NOMO-1 treated with DMSO at 0.1 percent for 48 hours (cell line): Measurements from ENCODE around the gene C19orf38.

ENCODE experiments used
- DNase-seq: peaks from one replicate; lab custom pipeline; 2025; ENCODE audit not compliant: unreplicated experiment; lab: John Stamatoyannopoulos, UW

The C19orf38 gene

GRCh38 chr19:10899151-10899653, 51.0 kb downstream of the C19orf38 start:
- no peak for DNase-seq

- no peak for DNase-seq
These were observed 59.7 kb downstream of the C19orf38 start for GRCh38 chr19:10907925-10908324.

DNA sequence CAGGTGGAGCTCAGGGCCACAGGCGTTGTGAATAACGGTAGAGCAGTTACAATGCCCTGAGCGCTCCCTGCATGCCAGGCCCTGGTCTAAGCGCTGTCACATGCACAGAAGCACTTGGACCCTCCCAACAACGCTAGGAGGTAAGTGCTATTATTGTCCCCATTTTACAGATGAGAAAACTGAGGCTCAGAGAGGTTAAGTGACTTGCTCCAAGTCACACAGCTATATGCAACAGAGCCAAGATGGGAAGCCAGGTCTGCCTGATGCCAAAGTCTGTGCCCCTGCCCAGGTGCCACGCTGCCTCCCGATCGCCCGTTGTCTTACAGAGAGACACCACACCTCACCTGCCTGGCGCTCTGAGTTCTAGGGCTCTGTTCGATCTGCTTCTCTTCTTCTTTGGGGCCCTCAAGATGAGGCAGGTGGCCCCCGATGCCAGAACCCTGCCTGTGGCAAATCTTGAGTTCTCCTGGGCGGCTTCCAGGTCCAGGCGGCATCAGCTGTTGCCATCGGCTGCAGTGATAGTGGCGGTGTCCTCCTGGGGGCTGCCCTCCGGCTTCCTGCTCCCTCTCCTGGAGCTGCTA, 60.3 kb downstream of the C19orf38 start:
- no peak for DNase-seq

DNA sequence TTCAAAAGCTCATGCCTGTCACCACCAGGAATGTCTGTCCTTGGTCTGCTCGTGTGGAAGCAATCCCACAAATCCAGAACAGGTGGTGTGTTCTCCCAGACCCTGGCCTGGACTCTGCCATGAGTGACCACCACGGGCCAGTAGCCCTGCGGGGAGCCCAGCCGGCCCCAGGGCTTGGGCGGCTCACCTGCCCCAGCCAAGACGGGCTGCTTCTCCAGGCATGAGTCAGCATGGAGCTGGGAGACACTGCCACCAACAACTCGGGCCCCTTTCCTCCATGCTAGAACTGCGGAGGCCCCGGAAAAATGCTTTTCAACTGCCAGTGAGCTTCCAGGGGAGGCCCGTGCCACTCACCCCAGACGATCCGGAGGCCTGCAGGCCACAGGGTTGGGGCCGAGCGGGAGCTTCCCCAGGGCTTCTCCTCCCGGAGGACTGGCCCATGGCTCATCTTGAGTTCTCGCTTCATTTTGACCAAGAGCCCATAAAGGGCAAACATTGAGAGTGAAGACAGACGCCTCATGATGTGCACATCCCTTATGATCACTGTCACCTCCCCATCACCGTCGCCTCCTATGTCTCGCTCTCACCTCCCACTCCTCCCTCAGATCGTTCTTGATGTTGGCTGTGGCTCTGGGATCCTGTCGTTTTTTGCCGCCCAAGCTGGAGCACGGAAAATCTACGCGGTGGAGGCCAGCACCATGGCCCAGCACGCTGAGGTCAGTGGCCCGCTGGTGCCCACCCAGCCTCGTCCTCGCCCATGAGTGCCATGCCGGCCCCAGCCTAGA, 63.6 kb downstream of the C19orf38 start:
- no peak for DNase-seq

GRCh38 chr19:10912619-10913018, 64.4 kb downstream of the C19orf38 start:
- no peak for DNase-seq

GRCh38 chr19:10913716-10914340, 65.6 kb downstream of the C19orf38 start:
- no peak for DNase-seq

GRCh38 chr19:10915130-10916091, 67.2 kb downstream of the C19orf38 start:
- DNase-seq: no peak

DNA sequence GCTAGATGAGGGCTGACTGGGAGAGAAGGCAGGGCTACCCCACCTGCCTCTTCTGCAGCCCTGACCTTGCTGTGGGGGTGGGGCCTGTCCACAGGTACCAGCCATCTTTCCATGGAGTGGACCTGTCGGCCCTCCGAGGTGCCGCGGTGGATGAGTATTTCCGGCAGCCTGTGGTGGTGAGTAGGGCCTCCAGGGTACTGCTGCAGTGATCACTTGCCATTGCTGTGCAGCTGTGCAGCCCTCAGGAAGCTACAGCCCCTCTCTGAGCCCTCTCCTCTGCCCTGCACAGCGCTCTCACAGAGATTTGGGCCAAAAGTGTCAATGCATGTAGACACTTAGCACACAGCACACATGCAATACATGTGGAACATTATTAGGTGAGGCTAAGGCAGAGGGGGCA, 68.4 kb downstream of the C19orf38 start:
- DNase-seq: no peak

DNA sequence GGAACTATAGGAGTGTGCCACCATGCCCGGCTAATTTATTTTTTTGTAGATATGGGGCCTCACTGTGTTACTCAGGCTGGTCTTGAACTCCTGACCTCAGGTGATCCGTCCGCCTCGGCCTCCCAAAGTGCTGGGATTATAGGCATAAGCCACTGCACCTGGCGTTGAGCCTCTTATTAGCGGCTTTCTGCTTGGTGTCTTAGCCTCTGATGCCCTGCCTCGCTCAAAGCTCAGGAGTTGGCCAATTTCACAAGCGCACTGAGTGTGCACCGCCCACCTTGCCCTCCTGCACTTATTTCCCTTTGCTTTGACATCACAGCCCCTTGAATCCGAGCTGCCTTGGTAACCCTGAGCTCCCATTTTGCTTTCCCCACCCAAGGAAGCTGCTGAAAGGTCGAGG, 70.1 kb downstream of the C19orf38 start:
- no peak for DNase-seq
